Tibial artery (tissue), 4 donors: ENCODE data around the gene GLRA1.

ENCODE experiments used
- DNase-seq, 2 donors: peaks; one replicate each; pipeline ENCODE4 v3.0.0-alpha.2; 2019
- H3K27ac ChIP-seq, 2 donors: fragments of 200-600 bp; sonication (generic) in 1 of 2; 1 replicate in 1 of 2; 2 replicates in 1 of 2; pipeline ENCODE4 v1.5.1; 2018 to 2019; ENCODE audit warnings: mild to moderate bottlenecking in 1 of 2
- H3K27me3 ChIP-seq, 2 donors: fragments of 200-600 bp; sonication (generic) in 1 of 2; one replicate each; pipeline versions ENCODE4 v1.5.1 to v1.6.0; 2016 to 2019
- H3K36me3 ChIP-seq, 3 donors: fragments of 200-600 bp; sonication (generic) in 2 of 3; one replicate each; pipeline ENCODE4 v1.5.1; 2016 to 2019; ENCODE audit warnings: mild to moderate bottlenecking in 2 of 3
- H3K4me1 ChIP-seq, 4 donors: fragments of 200-600 bp; sonication (generic) in 2 of 4; 1 replicate in 3 of 4; 2 replicates in 1 of 4; pipeline ENCODE4 v1.5.1; 2016 to 2019
- H3K4me3 ChIP-seq, 2 donors: fragments of 200-600 bp; sonication (generic) in 1 of 2; 1 replicate in 1 of 2; 2 replicates in 1 of 2; pipeline ENCODE4 v1.5.1; 2018 to 2019; ENCODE audit warnings: mild to moderate bottlenecking in 2 of 2
- H3K9me3 ChIP-seq, 3 donors: fragments of 200-600 bp; sonication (generic) in 1 of 3; one replicate each; pipeline ENCODE4 v1.5.1; 2016 to 2019
- intact Hi-C: fragments of 100-400 bp; cut with DNase I; formaldehyde crosslinking; loops from one replicate; pipeline ENCODE4 v1.15.0; 2023; ENCODE audit warnings: low total_unique reads
- TF ChIP-seq, protein P1 (sequence below), 2 experiments: fragments of 200-600 bp in 1 of 2; fragments of 450-650 bp in 1 of 2; IDR thresholded peaks; one replicate each; pipeline ENCODE4 v1.5.1; 2017 to 2019; ENCODE audit warnings: antibody characterized with exemption in 2 of 2, mild to moderate bottlenecking in 1 of 2, moderate library complexity in 1 of 2

Gene GLRA1

DNA sequence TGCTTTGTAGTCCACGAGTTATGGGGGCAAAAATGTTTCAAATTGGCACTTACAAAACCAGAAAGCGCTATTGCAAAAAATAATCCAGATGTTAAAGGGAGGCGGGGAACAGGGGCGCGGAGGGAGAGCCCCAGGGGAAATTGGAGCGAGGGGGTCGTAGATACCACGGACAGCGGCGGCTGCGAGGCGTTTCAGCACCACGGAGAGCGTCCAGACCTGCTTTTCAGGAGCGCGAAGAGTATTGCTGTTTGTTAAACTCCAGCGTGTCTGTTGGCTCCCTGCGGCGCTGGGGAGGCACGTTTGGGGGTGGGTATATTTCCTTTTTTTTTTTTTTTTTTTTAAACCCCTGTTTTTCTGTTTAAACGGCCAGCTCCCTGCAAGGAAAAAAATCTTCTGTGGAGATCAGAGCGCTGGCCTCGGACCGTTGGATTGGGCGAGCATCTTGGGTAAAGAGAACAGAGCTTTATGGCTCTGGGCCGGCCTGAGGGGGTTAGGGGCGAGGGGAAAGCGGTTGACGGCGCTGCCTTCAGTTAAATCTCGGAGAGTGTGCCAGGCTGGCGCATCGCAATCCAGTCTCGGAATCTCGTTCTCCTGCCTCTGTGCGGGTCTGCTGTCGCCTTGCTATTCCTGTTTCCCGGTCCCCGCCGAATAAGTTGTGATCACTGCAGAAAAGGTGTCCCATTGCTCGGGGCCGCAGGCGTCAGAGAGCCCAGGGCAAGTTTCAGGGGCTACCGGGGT lies at the start of gene GLRA1:
TSS of gene GLRA1 (minus strand) at position 288 of the 738 bp plus-strand sequence. CDS start 302 bp downstream, outside the sequence.
- Histone ChIP-seq H3K27me3 (peaks cover 0 to 23% of the 10 kb centered on the region in 2 donors), H3K4me3 (no peak within 1 kb of the TSS), H3K27ac (no peak within 1 kb of the TSS), H3K36me3 (no peaks in the 10 kb centered on the region), H3K4me1 (no peaks in the 10 kb centered on the region), H3K9me3 (peaks cover 0 to under 1% (median 0%) of the 10 kb centered on the region in 3 donors)
- TF ChIP-seq, protein P1, sequence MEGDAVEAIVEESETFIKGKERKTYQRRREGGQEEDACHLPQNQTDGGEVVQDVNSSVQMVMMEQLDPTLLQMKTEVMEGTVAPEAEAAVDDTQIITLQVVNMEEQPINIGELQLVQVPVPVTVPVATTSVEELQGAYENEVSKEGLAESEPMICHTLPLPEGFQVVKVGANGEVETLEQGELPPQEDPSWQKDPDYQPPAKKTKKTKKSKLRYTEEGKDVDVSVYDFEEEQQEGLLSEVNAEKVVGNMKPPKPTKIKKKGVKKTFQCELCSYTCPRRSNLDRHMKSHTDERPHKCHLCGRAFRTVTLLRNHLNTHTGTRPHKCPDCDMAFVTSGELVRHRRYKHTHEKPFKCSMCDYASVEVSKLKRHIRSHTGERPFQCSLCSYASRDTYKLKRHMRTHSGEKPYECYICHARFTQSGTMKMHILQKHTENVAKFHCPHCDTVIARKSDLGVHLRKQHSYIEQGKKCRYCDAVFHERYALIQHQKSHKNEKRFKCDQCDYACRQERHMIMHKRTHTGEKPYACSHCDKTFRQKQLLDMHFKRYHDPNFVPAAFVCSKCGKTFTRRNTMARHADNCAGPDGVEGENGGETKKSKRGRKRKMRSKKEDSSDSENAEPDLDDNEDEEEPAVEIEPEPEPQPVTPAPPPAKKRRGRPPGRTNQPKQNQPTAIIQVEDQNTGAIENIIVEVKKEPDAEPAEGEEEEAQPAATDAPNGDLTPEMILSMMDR (IDR thresholded peaks at IDR 0.05): no peak
- DNase-seq: no peak
- intact Hi-C loops: no loop called here

DNA sequence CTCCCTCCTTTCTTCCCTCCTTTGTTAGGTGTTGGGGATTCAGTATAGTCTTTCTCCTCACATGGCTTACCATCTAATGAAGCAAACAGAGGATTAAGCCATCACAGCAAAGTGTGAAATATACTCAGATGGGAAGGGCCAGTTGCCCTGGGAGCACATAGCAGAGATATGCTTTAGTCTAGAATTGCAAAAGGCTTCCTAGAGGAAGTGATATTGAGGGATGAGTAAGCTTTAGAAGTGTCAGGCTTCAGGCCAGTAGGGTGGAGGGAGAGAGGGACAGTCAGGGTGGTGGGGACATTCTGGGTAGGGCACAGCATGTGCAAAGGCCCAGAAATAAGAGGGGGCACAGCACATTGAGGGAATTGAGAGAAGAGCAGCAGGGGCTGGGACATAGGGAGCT lies 46.2 kb upstream of the GLRA1 start:
- no peak for DNase-seq
- intact Hi-C loops: no loop called here
- no peak overlapping the region for H3K4me3 ChIP-seq
- no peaks in the 10 kb centered on the region for H3K36me3 ChIP-seq
- TF ChIP-seq, protein P1 (IDR thresholded peaks at IDR 0.05): no peak
- no peaks in the 10 kb centered on the region for H3K4me1 ChIP-seq
- no peak overlapping the region for H3K27ac ChIP-seq
- no peaks in the 10 kb centered on the region for H3K9me3 ChIP-seq
- H3K27me3 ChIP-seq: no peaks in the 10 kb centered on the region

DNA sequence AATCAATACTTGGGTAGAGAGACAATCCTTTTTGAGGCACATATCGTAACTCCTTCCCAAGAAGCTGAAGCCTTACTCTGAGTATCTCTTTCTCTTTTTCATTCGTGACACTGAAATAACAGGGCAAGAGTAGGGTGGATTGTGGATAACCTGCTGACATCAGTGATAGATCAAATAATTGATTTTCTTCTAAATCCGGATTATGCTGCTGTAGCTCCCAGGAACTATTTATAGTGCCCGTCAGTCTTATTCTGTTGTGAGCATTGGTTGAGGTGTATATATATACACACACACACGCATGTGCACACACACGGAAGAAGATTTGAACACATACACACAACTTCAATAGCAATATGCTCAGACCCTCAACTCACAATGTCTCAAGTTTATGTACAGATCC lies 43.2 kb upstream of the GLRA1 start:
- Histone ChIP-seq H3K36me3 (no peaks in the 10 kb centered on the region), H3K4me3 (no peak overlapping the region), H3K4me1 (no peaks in the 10 kb centered on the region), H3K9me3 (no peaks in the 10 kb centered on the region), H3K27ac (no peak overlapping the region), H3K27me3 (no peaks in the 10 kb centered on the region)
- TF ChIP-seq, protein P1 (IDR thresholded peaks at IDR 0.05): no peak
- intact Hi-C loops: no loop called here
- DNase-seq: no peak

- TF ChIP-seq, protein P1 (IDR thresholded peaks at IDR 0.05): no peak
- Histone ChIP-seq H3K27ac (no peak overlapping the region), H3K4me3 (no peak overlapping the region), H3K9me3 (no peaks in the 10 kb centered on the region), H3K4me1 (no peaks in the 10 kb centered on the region), H3K36me3 (no peaks in the 10 kb centered on the region), H3K27me3 (no peaks in the 10 kb centered on the region)
- intact Hi-C loops: no loop called here
- DNase-seq: no peak
Measured at GRCh38 chr5:151966046-151966445, 41.4 kb upstream of the GLRA1 start.

DNA sequence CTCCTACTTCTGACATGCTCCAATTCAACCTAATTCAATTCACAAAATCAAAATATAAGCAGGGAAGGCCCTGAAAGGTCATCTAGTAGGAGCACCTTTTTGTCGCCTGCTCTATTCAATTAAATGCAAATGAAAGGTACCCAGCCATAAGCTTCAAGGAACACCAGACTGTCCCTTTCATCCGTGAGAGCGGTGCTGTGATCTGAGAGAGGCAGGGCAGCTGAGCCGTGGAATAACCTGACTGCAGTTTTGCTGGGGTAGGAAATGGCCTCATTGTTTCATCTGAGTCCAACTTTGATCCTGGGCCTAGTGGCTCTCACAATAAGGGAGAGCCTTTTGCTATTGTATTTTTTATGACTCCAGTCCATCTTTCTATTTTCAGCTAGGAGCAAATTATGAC lies 39.8 kb upstream of the GLRA1 start:
- Histone ChIP-seq H3K9me3 (no peaks in the 10 kb centered on the region), H3K27me3 (no peaks in the 10 kb centered on the region)

More for the DNA sequence above, 39.8 kb upstream of the GLRA1 start:
- H3K4me1 ChIP-seq: no peaks in the 10 kb centered on the region
- no peaks in the 10 kb centered on the region for H3K36me3 ChIP-seq
- TF ChIP-seq, protein P1 (IDR thresholded peaks at IDR 0.05): no peak
- DNase-seq: no peak
- H3K27ac ChIP-seq: no peak overlapping the region
- H3K4me3 ChIP-seq: no peak overlapping the region
- intact Hi-C loops: no loop called here
